A549 (cell line): ENCODE results near the gene CENPB. TPM values are rescaled to one million over a fixed set of nuclear protein-coding genes. Genes with fewer than 3 reads are reported as not detected.

Experiments used
- ATAC-seq, 2 experiments: fragments of 200-7000 bp in 1 of 2; fragments of >200 bp in 1 of 2; cut with Nextera tagmentation in 1 of 2; cut with Tn5 transposase in 1 of 2; 3 replicates each; pipeline versions ENCODE4 v1.8.0 to v1.9.1; 2018 to 2020; ENCODE audit warnings: mild to moderate bottlenecking in 1 of 2, moderate library complexity in 1 of 2
- CTCF ChIA-PET: fragments of 300-600 bp; sonication (Branson Sonifier 250); formaldehyde crosslinking; extraction: SDS; loops from one replicate; lab custom pipeline; 2021; ENCODE audit warnings: antibody characterized with exemption, inconsistent platforms; lab: Yijun Ruan, JAX
- POLR2A ChIA-PET: fragments of 350-600 bp; formaldehyde crosslinking; extraction: SDS; loops from one replicate; lab custom pipeline; 2021; ENCODE audit warnings: antibody characterized with exemption, inconsistent platforms; lab: Yijun Ruan, JAX
- DNase-seq, 2 experiments: peaks; one replicate each; pipeline versions ENCODE4 v3.0.0 to v3.0.0-alpha.2; 2011 to 2016; ENCODE audit warnings: low read depth in 1 of 2, low spot score in 1 of 2
- FAIRE-seq: peaks from 2 replicates; lab custom pipeline; 2011; peaks lifted over from hg19 to GRCh38; lab: Jason Lieb, UNC
- H3K27ac ChIP-seq, 2 experiments: fragments of >200 bp; sonication (Bioruptor Twin); formaldehyde crosslinking; 3 replicates each; pipeline ENCODE4 v1.5.1; 2016 to 2017
- H3K4me1 ChIP-seq: fragments of >200 bp; sonication (Bioruptor Twin); formaldehyde crosslinking; 3 replicates; pipeline ENCODE4 v1.6.1; 2016
- H3K4me2 ChIP-seq: fragments of >200 bp; sonication (Bioruptor Twin); formaldehyde crosslinking; 3 replicates; pipeline ENCODE4 v1.6.1; 2016
- H3K4me3 ChIP-seq: fragments of >200 bp; sonication (Bioruptor Twin); formaldehyde crosslinking; 3 replicates; pipeline ENCODE4 v1.5.1; 2016
- H3K9me3 ChIP-seq: fragments of >200 bp; sonication (Bioruptor Twin); formaldehyde crosslinking; 3 replicates; pipeline ENCODE4 v1.6.1; 2016
- CEBPB ChIP-seq, 2 experiments: fragments of >200 bp in 1 of 2; sonication (Bioruptor Twin) in 1 of 2; formaldehyde crosslinking in 1 of 2; IDR thresholded peaks; 2 replicates each; pipeline ENCODE4 v1.6.1; 2012 to 2016
- CHD2 ChIP-seq: fragments of 150-350 bp; IDR thresholded peaks from 2 replicates; pipeline ENCODE4 v1.6.1; 2014; ENCODE audit warnings: low read length; ENCODE audit not compliant: partially characterized antibody
- CHD4 ChIP-seq: fragments of 200-600 bp; sonication (generic); IDR thresholded peaks from 2 replicates; pipeline ENCODE4 v1.6.1; 2016; ENCODE audit warnings: antibody characterized with exemption, mild to moderate bottlenecking, borderline replicate concordance
- ESRRA ChIP-seq: fragments of 150-350 bp; IDR thresholded peaks from 2 replicates; pipeline ENCODE4 v1.6.1; 2014; ENCODE audit warnings: mild to moderate bottlenecking, low read length, borderline replicate concordance
- FOSB ChIP-seq: fragments of 250-450 bp; sonication (Bioruptor Pico); IDR thresholded peaks from 2 replicates; pipeline ENCODE4 v1.5.0; 2020; ENCODE audit warnings: mild to moderate bottlenecking, moderate library complexity
- FOSL2 ChIP-seq, 2 experiments: fragments of 450-650 bp in 1 of 2; fragments of >200 bp in 1 of 2; sonication (Bioruptor Twin) in 1 of 2; formaldehyde crosslinking; IDR thresholded peaks; 2 replicates each; pipeline versions ENCODE4 v1.5.0 to v1.6.1; 2016 to 2020; ENCODE audit warnings: mild to moderate bottlenecking in 1 of 2, moderate library complexity in 1 of 2
- GATA3 ChIP-seq: IDR thresholded peaks from 2 replicates; pipeline ENCODE4 v1.6.1; 2012; ENCODE audit warnings: borderline replicate concordance
- JUNB ChIP-seq: fragments of >200 bp; sonication (Bioruptor Twin); formaldehyde crosslinking; IDR thresholded peaks from 2 replicates; pipeline ENCODE4 v1.6.1; 2016
- MAZ ChIP-seq: fragments of 150-350 bp; IDR thresholded peaks from 2 replicates; pipeline ENCODE4 v1.6.1; 2014; ENCODE audit warnings: antibody characterized with exemption, low read depth, low read length, borderline replicate concordance
- MYC ChIP-seq: IDR thresholded peaks from 2 replicates; pipeline ENCODE4 v1.6.1; 2012; ENCODE audit warnings: mild to moderate bottlenecking, inconsistent platforms, low read length, improper control_type of control experiment, borderline replicate concordance
- NPAS2 ChIP-seq: fragments of 250-450 bp; sonication (Bioruptor Pico); IDR thresholded peaks from 2 replicates; pipeline ENCODE4 v1.8.0; 2022; ENCODE audit warnings: mild to moderate bottlenecking, moderate library complexity, borderline replicate concordance
- POLR2A ChIP-seq: IDR thresholded peaks from 2 replicates; pipeline ENCODE4 v1.6.1; 2012; ENCODE audit warnings: mild to moderate bottlenecking, low read length
- POLR2AphosphoS2 ChIP-seq: conservative IDR thresholded peaks from 2 replicates; pipeline ENCODE4 v1.6.1; 2012; ENCODE audit warnings: low read length, improper control_type of control experiment, inconsistent platforms
- RCOR1 ChIP-seq: fragments of 150-350 bp; IDR thresholded peaks from 2 replicates; pipeline ENCODE4 v1.6.1; 2014; ENCODE audit warnings: antibody characterized with exemption, low read length, low read depth
- RFX5 ChIP-seq: fragments of 450-650 bp; IDR thresholded peaks from 2 replicates; pipeline ENCODE4 v1.7.1; 2014; ENCODE audit warnings: antibody characterized with exemption, mild to moderate bottlenecking, moderate library complexity
- RNF2 ChIP-seq: fragments of 200-600 bp; sonication (generic); IDR thresholded peaks from 2 replicates; pipeline ENCODE4 v1.6.1; 2016; ENCODE audit warnings: low read depth, mild to moderate bottlenecking, antibody characterized with exemption, moderate library complexity, borderline replicate concordance
- ZC3H11A ChIP-seq: fragments of 450-650 bp; IDR thresholded peaks from 2 replicates; pipeline ENCODE4 v1.6.1; 2014; ENCODE audit warnings: antibody characterized with exemption, mild to moderate bottlenecking
- ZFP36 ChIP-seq: fragments of 450-650 bp; IDR thresholded peaks from 2 replicates; pipeline ENCODE4 v1.6.1; 2014; ENCODE audit warnings: borderline replicate concordance; ENCODE audit not compliant: partially characterized antibody
- WGBS: methylation state at CpG from one replicate; pipeline ENCODE4 v1.1.6; 2017; ENCODE audit errors: missing lambda C conversion rate; 5-methylcytosine and 5-hydroxymethylcytosine counted together
- polyA plus RNA-seq, 4 experiments: library from polyadenylated mRNA; depleted of rRNA in 3 of 4; stranded (reverse); fragments of >200 nt; fragmentation: RNase III in 1 of 4; extraction: RNeasy Plus Mini Kit Qiagen cat#74134 plus additional on column Dnase treatment in 1 of 4; gene quantifications; 2 replicates in 3 of 4; 3 replicates in 1 of 4; pipeline ENCODE4 v1.2.3, GENCODE V29; 2011 to 2017
- TF ChIP-seq, protein P1 (sequence below): fragments of 250-450 bp; sonication (Bioruptor Pico); IDR thresholded peaks from 2 replicates; pipeline ENCODE4 v1.5.0; 2021; ENCODE audit warnings: mild to moderate bottlenecking, moderate library complexity, borderline replicate concordance
- TF ChIP-seq, protein P2 (sequence below): fragments of >200 bp; sonication (Bioruptor Twin); formaldehyde crosslinking; IDR thresholded peaks from 2 replicates; pipeline ENCODE4 v1.6.1; 2016
- TF ChIP-seq, protein P3 (sequence below): IDR thresholded peaks from 2 replicates; pipeline ENCODE4 v1.6.1; 2012
- TF ChIP-seq, protein P4 (sequence below): fragments of >200 bp; sonication (Bioruptor Twin); formaldehyde crosslinking; IDR thresholded peaks from 3 replicates; pipeline ENCODE4 v1.6.1; 2016

Gene CENPB
- polyA plus RNA-seq, 2 of the 4 experiments (the other 2 are of a cell fraction): 42.6 to 106 TPM

DNA sequence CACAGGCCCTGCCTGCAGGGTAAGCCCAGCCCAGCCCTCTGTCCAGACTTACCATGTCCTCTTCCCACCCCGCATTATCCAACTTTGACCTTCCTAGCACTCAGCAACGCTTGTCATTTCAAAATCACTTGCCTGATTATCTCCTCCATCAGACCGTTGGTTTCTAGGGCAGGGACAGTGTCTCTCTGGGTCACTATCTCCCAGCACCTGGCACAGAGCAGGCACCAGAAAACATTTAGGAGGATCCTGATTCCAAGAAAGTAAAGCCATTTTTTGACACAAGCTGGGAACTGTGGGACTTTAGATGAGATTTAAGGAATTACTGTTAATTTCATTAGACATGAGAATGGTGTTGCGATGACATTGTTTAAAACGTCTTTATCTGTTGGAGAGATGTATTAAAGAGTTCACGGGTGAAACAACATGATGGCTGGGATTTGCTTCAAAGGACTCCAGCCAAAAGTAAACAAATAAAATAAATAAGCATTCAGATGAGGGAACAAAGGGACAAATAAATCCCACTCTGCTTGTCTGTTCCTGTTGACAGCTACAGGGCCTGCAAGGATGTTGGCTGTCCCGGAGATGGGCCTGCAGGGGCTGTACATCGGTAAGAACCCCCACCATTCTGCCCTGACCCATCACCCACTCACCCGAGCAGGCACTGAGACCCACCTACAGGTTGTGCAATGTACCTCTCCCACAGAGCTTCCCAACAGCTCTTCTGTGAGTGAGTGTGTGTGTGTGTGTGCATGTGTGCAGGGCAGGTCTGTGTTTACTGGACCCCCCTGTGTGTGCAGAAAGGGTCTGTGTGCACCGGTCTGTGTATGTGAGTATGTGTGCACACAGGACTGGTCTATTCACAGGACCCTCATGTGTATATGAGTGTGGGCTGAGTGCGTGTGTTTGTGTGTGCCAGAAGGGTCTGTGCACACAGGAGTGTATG is 48.2 kb downstream of the CENPB start:
- no peak overlapping the region for H3K27ac ChIP-seq
- no peaks in the 10 kb centered on the region for H3K9me3 ChIP-seq
- no peak overlapping the region for H3K4me3 ChIP-seq
- WGBS: 45% methylated on average over 11 of the region's 11 CpGs
- peaks cover 20% of the 10 kb centered on the region; the same call in 2 of the 3 replicates for H3K4me1 ChIP-seq
- DNase-seq: no peak
- H3K4me2 ChIP-seq: peak overlapping the region; percentile 33; the same call in 2 of the 3 replicates
- FAIRE-seq: peak; percentile 43
- TF ChIP-seq POLR2AphosphoS2 (no peak), MYC (no peak), CEBPB (IDR thresholded peaks at IDR 0.05) (peak; percentile 24 to 58; a peak in 2 of 4 replicates), ZC3H11A (no peak)
- TF ChIP-seq, all 56 proteins: peak for 1
- CTCF ChIA-PET: interaction anchor here (1.9 to 72.1 kb wide), 5 partner anchors 9 to 60 kb away, joined by 12 to 2233 read pairs (median 1634); partner anchors contain the start of genes ADAM33, ADISSP, CENPB and GFRA4
- peak; percentile 5 to 11; a peak in 1 of 6 replicates for ATAC-seq
- POLR2A ChIA-PET: no interaction called here

DNA sequence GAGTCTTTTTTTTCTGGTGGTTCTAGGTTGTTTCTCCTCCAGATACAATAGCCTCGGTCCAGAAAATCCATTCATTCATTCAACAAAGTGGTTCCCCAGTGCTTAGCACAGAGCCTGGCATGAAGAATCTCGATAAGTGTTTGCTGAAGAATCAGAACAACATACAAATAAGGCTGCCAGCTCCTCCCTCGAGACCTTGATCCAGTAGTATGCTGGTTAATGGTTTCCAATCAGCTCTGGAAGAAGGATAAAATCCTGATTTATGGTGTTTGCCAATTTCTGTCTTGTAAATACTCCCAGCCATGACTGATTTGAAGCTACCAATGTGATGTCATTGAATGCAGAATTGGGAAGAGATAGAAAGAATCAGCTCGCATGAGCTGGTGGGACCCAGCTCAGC is 50.8 kb downstream of the CENPB start:
- DNase-seq (no peak), ATAC-seq (no peak), FAIRE-seq (no peak)
- H3K4me1 ChIP-seq: peaks cover 20% of the 10 kb centered on the region; the same call in 2 of the 3 replicates
- ChIA-PET CTCF (interaction anchor here (0.7 to 72.1 kb wide), 6 partner anchors 9 to 515 kb away, joined by 3 to 2233 read pairs (median 90); partner anchors contain the start of genes ADAM33, ADISSP, CENPB and GFRA4), POLR2A (no interaction called here)
- no peak for TF ChIP-seq ZFP36
- TF ChIP-seq, protein P1, sequence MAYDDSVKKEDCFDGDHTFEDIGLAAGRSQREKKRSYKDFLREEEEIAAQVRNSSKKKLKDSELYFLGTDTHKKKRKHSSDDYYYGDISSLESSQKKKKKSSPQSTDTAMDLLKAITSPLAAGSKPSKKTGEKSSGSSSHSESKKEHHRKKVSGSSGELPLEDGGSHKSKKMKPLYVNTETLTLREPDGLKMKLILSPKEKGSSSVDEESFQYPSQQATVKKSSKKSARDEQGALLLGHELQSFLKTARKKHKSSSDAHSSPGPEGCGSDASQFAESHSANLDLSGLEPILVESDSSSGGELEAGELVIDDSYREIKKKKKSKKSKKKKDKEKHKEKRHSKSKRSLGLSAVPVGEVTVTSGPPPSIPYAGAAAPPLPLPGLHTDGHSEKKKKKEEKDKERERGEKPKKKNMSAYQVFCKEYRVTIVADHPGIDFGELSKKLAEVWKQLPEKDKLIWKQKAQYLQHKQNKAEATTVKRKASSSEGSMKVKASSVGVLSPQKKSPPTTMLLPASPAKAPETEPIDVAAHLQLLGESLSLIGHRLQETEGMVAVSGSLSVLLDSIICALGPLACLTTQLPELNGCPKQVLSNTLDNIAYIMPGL (CRISPR knock-in tag): no peak
- TF ChIP-seq, protein P2, sequence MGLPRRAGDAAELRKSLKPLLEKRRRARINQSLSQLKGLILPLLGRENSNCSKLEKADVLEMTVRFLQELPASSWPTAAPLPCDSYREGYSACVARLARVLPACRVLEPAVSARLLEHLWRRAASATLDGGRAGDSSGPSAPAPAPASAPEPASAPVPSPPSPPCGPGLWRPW: no peak
- TF ChIP-seq CHD2: no peak
- TF ChIP-seq POLR2A: no peak
- no peak for TF ChIP-seq CHD4
- no peak for TF ChIP-seq FOSB (CRISPR knock-in tag)
- no peak for TF ChIP-seq GATA3
- TF ChIP-seq FOSL2 (IDR thresholded peaks at IDR 0.05): no peak
- TF ChIP-seq FOSL2 (CRISPR knock-in tag; IDR thresholded peaks at IDR 0.05): no peak
- TF ChIP-seq JUNB: no peak
- no peaks in the 10 kb centered on the region for H3K9me3 ChIP-seq
- no peak overlapping the region for H3K4me2 ChIP-seq
- WGBS: 54% methylated on average over 4 of the region's 4 CpGs
- no peak overlapping the region for H3K4me3 ChIP-seq
- H3K27ac ChIP-seq: no peak overlapping the region

DNA sequence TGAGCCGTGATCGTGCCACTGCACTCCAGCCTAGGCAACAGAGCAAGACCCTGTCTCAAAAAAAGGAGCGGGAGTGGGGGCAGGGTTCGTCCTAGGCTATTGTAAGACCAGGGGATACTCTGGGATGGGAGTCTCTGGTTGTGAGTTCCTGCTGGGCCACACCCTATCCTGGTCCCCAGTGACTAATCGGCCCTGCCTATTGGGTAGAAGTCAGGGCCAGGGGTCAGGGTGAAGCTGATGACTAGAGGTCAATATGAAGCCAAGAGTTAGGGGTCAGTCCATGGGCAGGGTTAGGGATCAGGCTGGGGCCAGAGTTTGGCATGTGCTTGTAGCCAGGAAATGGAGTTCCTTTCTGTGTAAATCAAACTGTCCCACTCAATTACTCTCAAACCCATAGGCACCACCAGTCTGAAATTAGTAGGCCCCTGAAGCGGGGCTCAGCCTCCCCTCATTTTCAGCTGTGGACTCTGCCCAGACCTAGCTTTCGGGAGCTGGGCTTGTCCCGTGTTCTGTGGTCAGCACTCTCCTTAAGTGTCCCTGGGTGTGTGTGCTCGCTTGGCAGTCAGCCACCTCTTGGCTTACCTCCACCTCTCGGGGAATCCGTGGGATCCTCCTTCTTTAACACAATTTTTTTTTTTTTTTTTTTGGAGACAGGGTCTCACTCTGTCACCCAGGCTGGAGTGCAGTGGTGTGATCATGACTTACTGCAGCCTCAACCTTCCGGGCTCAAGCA is 52.3 kb downstream of the CENPB start:
- TF ChIP-seq, protein P3, sequence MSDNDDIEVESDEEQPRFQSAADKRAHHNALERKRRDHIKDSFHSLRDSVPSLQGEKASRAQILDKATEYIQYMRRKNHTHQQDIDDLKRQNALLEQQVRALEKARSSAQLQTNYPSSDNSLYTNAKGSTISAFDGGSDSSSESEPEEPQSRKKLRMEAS: no peak
- no peak for TF ChIP-seq ESRRA
- no peak for TF ChIP-seq POLR2AphosphoS2
- TF ChIP-seq MAZ: no peak
- TF ChIP-seq RNF2: no peak
- no peak for TF ChIP-seq RFX5
- TF ChIP-seq, protein P4, sequence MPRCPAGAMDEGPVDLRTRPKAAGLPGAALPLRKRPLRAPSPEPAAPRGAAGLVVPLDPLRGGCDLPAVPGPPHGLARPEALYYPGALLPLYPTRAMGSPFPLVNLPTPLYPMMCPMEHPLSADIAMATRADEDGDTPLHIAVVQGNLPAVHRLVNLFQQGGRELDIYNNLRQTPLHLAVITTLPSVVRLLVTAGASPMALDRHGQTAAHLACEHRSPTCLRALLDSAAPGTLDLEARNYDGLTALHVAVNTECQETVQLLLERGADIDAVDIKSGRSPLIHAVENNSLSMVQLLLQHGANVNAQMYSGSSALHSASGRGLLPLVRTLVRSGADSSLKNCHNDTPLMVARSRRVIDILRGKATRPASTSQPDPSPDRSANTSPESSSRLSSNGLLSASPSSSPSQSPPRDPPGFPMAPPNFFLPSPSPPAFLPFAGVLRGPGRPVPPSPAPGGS: no peak
- TF ChIP-seq RCOR1: no peak
- TF ChIP-seq NPAS2: no peak
- TF ChIP-seq JUNB: no peak
- Histone ChIP-seq H3K4me2 (no peak overlapping the region), H3K9me3 (no peaks in the 10 kb centered on the region), H3K27ac (no peak overlapping the region), H3K4me1 (peaks cover 20% of the 10 kb centered on the region; the same call in 2 of the 3 replicates), H3K4me3 (no peak overlapping the region)
- ChIA-PET CTCF (interaction anchor here (6.7 to 72.1 kb wide), 3 partner anchors 24 to 56 kb away, joined by 29 to 2233 read pairs (median 1634); partner anchors contain the start of genes ADAM33, ADISSP, CENPB and GFRA4), POLR2A (no interaction called here)
- no peak for FAIRE-seq
- no peak; a peak in 1 of 6 replicates for ATAC-seq
- WGBS: 61% methylated on average over 12 of the region's 12 CpGs
- DNase-seq: no peak
